Measurements from ENCODE around the gene PUS1. TPM values are rescaled to one million over a fixed set of nuclear protein-coding genes. Genes with fewer than 3 reads are reported as not detected.

Gene PUS1
- total RNA-seq, 1 donor from 2014 or later: 28.1 TPM

- no peak for TF ChIP-seq CTCF (IDR thresholded peaks at IDR 0.05; ENCODE audit: partially characterized antibody, unreplicated experiment)
- Mint-ChIP-seq H3K27me3 (ENCODE audit: unreplicated experiment) (no peaks in the 10 kb centered on the region), H3K4me1 (ENCODE audit: low read depth, unreplicated experiment) (no peaks in the 10 kb centered on the region), H3K36me3 (ENCODE audit: unreplicated experiment) (no peaks in the 10 kb centered on the region), H3K9me3 (ENCODE audit: unreplicated experiment) (peaks cover 4% of the 10 kb centered on the region), H3K4me3 (ENCODE audit: unreplicated experiment) (no peak overlapping the region), H3K27ac (ENCODE audit: unreplicated experiment) (no peak overlapping the region)
- no peak for DNase-seq
Observed at GRCh38 chr12:131939007-131939406, 9.9 kb downstream of the PUS1 start.

DNA sequence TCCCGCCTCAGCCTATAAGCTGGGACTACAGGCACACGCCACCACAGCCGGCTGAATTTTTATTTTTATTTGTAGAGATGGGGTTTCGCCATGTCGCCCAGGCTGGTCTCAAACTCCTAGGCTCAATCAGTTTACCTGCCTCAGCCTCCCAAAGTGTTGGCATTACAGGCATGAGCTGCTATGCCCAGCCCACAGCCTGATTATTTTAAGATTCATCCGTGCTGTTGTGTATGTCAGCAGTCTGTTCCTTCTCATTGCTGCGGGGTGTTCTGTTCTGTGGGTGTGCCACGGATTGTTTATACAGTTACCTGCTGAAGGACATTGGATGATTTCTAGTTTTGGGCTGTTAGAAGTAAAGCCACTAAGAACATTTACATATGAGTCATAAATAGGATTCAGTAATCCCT lies 11.1 kb downstream of the PUS1 start:
- Mint-ChIP-seq H3K27me3 (ENCODE audit: unreplicated experiment) (no peaks in the 10 kb centered on the region), H3K36me3 (ENCODE audit: unreplicated experiment) (no peaks in the 10 kb centered on the region), H3K4me1 (ENCODE audit: low read depth, unreplicated experiment) (no peaks in the 10 kb centered on the region), H3K4me3 (ENCODE audit: unreplicated experiment) (no peak overlapping the region), H3K9me3 (ENCODE audit: unreplicated experiment) (peaks cover 4% of the 10 kb centered on the region), H3K27ac (ENCODE audit: unreplicated experiment) (no peak overlapping the region)
- no peak for TF ChIP-seq CTCF (IDR thresholded peaks at IDR 0.05; ENCODE audit: partially characterized antibody, unreplicated experiment)
- DNase-seq: no peak

- no peaks in the 10 kb centered on the region for H3K27me3 Mint-ChIP-seq (ENCODE audit: unreplicated experiment)
- DNase-seq: no peak
- no peak overlapping the region for H3K4me3 Mint-ChIP-seq (ENCODE audit: unreplicated experiment)
- no peaks in the 10 kb centered on the region for H3K36me3 Mint-ChIP-seq (ENCODE audit: unreplicated experiment)
- no peak overlapping the region for H3K27ac Mint-ChIP-seq (ENCODE audit: unreplicated experiment)
- TF ChIP-seq CTCF (IDR thresholded peaks at IDR 0.05; ENCODE audit: partially characterized antibody, unreplicated experiment): no peak
- no peaks in the 10 kb centered on the region for H3K4me1 Mint-ChIP-seq (ENCODE audit: low read depth, unreplicated experiment)
- H3K9me3 Mint-ChIP-seq (ENCODE audit: unreplicated experiment): peaks cover 4% of the 10 kb centered on the region
Observed at GRCh38 chr12:131941116-131941986, 12.3 kb downstream of the PUS1 start.

- H3K27me3 Mint-ChIP-seq (ENCODE audit: unreplicated experiment): no peaks in the 10 kb centered on the region
- H3K9me3 Mint-ChIP-seq (ENCODE audit: unreplicated experiment): peaks cover 4% of the 10 kb centered on the region
- no peak overlapping the region for H3K27ac Mint-ChIP-seq (ENCODE audit: unreplicated experiment)
- H3K4me1 Mint-ChIP-seq (ENCODE audit: low read depth, unreplicated experiment): no peaks in the 10 kb centered on the region
- TF ChIP-seq CTCF (IDR thresholded peaks at IDR 0.05; ENCODE audit: partially characterized antibody, unreplicated experiment): no peak
- no peaks in the 10 kb centered on the region for H3K36me3 Mint-ChIP-seq (ENCODE audit: unreplicated experiment)
- H3K4me3 Mint-ChIP-seq (ENCODE audit: unreplicated experiment): no peak overlapping the region
- no peak for DNase-seq
Observed at GRCh38 chr12:131941987-131942341, 12.9 kb downstream of the PUS1 start.

- Mint-ChIP-seq H3K9me3 (ENCODE audit: unreplicated experiment) (peaks cover 4% of the 10 kb centered on the region), H3K27ac (ENCODE audit: unreplicated experiment) (no peak overlapping the region), H3K27me3 (ENCODE audit: unreplicated experiment) (no peaks in the 10 kb centered on the region), H3K4me3 (ENCODE audit: unreplicated experiment) (no peak overlapping the region), H3K4me1 (ENCODE audit: low read depth, unreplicated experiment) (no peaks in the 10 kb centered on the region), H3K36me3 (ENCODE audit: unreplicated experiment) (no peaks in the 10 kb centered on the region)
- DNase-seq: no peak
- TF ChIP-seq CTCF (IDR thresholded peaks at IDR 0.05; ENCODE audit: partially characterized antibody, unreplicated experiment): no peak
Observed at GRCh38 chr12:131942671-131943070, 13.6 kb downstream of the PUS1 start.
